ACHN (cell line): ENCODE measurements around the gene MCM7.
"Not testable (repeated sequence)": the region's sequence is repeated elsewhere in the genome, so short reads cannot be mapped to it uniquely, and the experiment has no call there.

Experiments used
- DNase-seq: peaks from one replicate; pipeline ENCODE4 v3.0.0-alpha.2; 2015
- in situ Hi-C: cut with HindIII; loops from 2 replicates; pipeline ENCODE4 v1.10.0; 2017; ENCODE audit warnings: low sequenced_read_pairs, low pct_ligation_motif_present, low pct_unique_long_range_greater_than_20kb

The MCM7 gene

DNA sequence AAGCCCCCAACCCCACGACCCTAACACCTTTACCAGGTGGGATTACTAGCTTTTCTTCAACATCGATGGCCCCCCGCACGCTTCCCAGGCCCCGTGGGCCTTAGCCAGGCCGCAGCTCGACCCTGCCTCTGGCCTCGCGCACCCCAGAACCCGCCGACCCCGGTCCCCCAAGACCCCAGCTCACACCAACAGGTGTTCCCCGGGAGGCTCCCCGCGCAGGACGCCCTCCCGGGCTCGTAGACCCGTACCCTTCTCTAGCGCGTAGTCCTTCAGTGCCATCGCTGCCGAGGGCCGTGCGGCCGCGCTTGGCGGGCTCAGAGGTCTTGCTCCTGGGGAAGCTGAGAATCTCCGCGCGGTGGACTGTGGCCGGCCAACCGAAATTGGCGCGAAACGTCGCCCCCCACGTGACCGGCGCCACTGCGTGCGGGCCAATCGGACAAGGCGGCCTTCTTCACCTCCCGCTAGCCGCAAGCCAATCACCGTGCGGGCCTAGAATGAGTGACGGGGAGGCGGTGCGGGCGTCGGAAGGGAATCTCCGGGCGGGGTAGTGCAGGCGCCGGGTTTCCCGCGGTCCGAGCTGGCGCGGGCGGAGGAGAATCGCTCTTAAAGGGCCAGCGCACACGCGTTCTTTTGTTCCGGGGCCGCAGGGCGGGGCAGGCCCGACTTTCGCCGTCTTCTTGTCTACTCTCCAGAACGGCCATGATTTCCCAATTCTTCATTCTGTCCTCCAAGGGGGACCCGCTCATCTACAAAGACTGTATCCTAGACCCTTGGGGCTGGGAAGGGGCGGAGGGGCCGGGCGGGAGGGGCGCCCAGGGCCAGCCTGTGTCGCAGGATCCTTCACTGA is at the start of gene MCM7, which contains the start of gene AP4M1:
Gene MCM7, minus strand, starts transcription at position 382 of the 847 bp plus-strand sequence. Its CDS starts 103 bp downstream, at position 279.
Gene AP4M1, plus strand, starts transcription at position 628 of the 847 bp plus-strand sequence. Its CDS starts 72 bp downstream, at position 700.
- peak; percentile 100 for DNase-seq
- in situ Hi-C loops = no loop called here

DNA sequence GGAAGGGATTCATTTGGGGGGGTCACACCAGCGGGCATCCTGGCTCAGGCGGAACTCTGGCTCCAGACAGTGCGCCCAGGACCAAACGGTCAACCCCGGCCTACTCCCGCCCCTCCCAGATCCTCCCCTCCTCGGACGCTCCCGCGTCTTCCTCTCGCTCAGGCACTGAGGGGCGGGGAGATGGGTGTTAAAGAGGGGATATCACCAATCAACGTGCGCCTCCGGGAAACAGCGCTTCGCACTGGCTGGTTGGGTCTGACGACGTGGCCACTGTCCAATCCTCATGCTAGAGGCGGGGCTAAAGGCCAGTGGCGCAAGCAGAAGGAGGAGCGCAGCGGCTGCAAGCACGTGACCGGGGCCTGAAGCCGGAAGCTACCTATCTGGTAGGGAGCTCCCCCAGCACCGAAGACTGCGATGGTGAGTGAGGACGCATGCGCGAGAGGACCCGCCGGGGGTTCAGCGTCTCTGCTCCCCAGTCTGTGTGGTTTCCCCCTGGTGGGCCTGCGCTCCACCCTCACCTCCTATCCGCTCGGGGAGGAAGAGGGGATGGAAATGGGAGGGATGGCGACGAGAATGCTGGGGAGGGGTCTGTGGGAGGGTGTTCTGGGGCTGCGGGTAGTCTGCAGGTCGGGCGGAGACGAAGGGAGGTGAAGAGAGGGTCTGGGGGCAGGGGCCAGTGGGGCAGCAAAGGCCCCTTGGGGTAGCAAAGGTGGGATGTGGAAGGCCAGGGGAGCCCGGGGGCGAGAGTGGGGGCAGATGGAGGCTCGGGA is 47.5 kb upstream of the MCM7 start, which contains the start of gene LAMTOR4:
Gene LAMTOR4, plus strand, starts transcription at position 360 of the 770 bp plus-strand sequence. Its CDS starts 55 bp downstream, at position 415.
- in situ Hi-C loops = no loop called here
- DNase-seq = peak; percentile 100

DNA sequence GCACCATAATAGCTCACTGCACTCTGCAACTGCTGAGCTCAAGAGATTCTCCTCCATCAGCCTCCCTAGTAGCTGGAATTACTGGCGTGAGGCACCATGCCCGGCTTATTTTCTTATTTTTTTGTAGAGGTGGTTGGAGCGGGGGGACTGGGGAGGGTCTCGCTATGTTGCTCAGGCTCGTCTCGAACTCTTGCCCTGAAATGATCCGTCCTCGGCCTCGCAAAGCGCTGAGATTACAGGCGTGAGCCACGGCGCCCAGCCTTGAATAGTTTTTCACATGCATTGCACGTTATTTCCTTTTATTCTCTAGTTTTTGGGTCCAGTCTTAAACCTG is 47.0 kb upstream of the MCM7 start:
- DNase-seq = no peak
- in situ Hi-C loops = no loop called here

DNA sequence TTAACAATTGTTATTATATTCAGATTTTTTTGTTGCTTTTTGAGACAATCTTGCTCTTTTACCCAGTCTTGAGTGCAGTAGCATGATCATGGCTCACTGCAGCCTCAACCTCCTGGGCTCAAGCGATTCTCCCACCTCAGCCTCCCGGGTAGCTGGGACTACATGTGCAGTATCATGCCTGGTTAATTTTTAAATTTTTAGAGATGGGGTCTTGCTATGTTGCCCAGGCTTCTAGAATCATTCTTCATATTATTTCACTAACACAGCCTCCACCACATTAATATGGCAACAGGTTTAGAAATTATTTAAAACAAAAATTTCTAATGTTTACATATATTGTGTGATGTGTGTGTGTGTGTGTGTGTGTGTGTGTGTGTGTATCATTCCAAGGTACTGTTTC is 46.1 kb upstream of the MCM7 start:
- DNase-seq = no peak
- in situ Hi-C loops = no loop called here

DNA sequence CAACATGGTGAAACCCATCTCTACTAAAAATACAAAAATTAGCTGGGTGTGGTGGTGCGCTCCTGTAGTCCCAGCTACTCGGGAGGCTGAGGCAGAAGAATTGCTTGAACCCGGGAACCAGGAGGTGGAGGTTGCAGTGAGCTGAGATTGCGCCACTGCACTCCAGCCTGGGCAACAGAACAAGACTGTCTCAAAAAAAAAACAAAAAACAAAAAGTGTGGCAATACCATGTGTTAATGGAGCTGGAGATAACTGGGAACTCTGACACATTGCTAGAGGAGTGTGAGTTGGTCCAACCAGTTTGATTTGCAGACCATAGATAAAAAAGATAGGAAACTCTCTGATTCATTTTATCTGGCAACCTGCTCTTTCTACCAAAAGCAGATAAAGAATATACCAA is 45.2 kb upstream of the MCM7 start:
- DNase-seq, in situ Hi-C loops: not testable (repeated sequence)

DNA sequence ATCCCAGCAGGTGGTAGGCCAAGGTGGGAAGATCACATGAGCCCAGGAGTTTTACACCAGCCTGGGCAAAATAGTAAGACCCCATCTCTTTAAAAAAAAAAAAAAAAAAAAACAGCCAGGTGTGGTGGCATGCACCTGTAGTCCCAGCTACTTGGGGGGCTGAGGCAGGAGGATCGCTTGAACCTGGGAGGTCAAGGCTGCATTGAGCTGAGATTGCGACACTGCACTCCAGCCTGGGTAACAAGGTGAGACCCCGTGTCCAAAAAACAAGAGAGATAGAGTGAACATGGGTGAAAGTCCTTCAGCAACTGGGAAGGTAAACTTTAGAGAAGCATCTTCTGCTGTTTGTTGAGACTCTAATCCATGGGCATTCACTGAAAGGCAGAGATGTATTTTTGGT is 41.3 kb upstream of the MCM7 start:
- no peak for DNase-seq
- in situ Hi-C loops = no loop called here

DNA sequence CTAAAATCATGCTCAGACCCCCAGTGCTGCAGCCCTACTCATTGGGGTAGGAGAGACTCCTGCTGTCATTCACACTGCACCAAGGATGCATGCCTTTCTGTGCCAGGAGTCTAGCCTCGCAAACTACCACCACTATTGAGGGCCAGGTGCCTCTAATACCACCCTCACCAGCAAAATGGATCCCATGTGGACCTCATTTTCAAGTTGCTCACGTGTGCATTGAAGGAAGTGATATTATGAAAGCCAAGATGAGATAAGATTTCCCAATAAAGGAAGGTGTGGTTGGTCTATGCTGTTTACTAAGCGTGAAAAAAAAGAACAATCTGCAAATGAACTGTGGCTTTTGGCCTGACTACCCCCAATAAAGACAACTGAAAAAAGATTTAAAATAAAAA is 40.4 kb upstream of the MCM7 start:
- DNase-seq = no peak
- in situ Hi-C loops = no loop called here

DNA sequence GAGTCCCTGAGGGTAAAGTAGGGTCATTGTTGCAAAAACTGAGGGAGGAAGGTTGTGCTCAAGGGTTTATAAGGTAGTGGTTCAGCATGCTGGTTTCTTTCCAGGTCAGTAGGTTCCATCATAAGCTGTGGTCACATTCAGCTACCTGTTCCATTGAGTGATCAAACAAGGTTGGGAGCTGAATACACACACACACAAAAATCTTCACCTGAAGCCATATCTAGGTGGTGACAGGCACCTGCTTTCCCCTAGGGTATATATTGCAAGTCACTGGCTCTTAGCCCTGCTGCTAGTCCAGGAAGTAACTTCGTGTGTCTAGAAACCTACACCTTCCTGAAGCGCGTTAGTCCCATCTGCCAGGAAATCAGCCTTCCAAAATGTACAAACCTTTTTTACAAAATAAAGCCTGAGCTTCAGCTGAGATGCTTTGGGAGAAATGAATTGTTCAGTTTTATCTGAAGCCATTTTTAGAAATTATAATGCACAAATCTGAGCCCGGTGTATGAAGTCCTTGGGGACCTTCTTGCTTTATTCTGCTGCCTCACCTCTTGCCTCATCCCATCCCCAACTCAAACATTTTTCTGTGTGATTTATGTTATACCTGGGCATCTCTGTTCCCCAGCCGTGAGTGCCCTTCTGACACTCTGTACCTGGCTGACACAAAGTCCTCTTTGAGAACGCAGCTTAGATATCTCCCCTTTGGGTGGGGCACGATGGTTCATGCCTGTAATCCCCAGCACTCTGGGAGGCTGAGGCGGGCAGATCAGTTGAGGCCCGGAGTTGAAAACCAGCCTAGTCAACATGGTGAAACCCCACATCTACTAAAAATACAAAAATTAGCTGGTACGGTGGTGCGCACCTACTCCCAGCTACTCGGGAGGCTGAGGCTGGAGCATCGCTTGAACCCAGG is 36.9 kb upstream of the MCM7 start:
- no peak for DNase-seq
- in situ Hi-C loops = no loop called here

DNA sequence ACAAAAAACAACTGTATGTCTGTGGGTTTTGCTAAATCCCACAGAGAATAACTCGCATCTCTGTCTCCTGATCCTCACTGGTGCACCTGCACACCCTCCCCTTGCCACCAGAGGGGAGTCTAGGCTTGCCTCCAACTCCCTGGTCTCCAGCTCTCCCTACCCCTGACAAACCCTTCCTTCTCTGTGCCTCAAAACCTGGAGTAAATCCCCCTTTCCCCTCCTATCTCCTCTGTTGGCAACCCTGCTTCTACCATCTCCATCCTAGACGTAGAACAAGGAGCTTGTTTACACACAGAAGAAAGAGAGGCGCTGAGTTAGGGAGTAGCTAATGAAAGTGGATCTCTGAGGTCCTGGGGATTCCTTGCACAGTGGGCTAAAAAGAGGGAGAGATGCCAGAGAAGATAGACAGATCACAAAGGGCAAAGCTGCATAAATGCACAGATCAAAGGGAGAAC is 31.5 kb upstream of the MCM7 start:
- peak; percentile 80 for DNase-seq
- in situ Hi-C loops = no loop called here

DNA sequence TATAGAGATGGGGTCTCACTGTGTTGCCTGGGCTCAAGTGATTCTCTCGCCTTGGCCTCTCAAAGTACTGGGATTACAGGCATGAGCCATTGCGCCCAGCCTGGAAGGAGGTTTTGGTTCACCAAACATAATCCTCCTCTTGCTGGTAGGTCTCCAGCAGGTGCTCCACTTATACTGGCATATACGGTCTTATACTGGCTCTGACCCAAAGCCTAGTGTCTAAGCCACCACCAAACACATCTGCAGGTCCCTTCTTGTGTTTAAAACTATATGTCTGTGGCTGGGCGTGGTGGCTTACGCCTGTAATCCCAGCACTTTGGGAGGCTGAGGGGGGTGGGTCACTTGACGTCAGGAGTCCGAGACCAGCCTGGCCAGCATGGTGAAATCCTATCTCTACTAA is 30.9 kb upstream of the MCM7 start:
- in situ Hi-C loops = no loop called here
- no peak for DNase-seq

DNA sequence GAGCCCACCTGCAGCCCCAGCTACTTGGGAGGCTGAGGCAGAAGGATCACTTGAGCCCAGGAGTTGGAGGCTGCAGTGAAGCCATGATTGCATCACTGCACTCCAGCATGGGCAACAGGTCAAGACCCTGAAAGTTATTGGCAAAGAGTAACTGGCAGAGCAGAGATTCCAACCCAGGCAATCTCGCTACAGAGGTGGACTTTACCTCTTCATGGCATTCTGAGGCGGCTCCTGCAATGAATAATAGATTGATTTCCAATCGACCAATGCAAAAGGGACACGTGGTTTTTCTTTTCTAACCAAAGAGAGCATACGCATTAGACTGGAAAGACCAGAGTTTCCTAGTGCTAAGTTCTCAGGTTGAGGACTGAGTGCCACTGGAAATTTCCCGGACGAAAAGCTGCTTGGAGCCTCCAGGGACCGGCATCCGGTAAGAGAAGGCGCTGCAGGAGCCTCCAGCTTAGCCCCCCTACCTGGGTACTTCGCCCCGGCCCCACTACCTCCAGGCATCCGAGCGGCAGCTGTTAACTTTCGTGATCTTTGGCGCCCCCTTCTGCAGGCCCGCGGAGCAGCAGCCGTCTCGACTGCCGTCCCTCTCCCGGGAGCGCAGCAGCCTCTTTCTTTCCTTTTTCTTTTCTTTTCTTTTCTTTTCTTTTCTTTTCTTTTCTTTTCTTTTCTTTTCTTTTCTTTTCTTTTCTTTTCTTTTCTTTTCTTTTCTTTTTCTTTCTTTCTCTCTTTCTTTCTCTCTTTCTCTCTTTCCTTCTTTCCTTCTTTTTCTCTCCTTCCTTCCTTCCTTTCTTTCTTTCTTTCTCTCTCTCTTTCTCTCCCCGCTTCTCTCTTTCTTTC is 29.6 kb upstream of the MCM7 start:
- peak; percentile 76 for DNase-seq
- in situ Hi-C loops = no loop called here

DNA sequence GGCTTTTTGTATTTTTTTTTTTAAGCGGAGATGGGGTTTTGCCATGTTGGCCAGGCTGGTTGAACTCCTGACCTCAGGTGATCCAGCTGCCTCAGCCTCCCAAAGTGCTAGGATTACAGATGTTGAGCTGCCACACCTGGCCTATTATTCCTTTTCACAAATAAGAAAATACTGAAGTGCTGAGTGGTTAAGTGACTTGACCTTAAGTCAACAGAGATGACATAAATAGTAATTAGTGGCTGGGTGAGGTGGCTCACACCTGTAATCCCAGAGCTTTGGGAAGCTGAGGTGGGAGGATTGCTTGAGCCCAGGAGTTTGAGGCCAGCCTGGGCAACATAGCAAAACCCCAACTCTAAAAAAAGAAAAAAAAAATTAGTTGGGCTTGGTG is 29.0 kb upstream of the MCM7 start:
- DNase-seq, in situ Hi-C loops: not testable (repeated sequence)

DNA sequence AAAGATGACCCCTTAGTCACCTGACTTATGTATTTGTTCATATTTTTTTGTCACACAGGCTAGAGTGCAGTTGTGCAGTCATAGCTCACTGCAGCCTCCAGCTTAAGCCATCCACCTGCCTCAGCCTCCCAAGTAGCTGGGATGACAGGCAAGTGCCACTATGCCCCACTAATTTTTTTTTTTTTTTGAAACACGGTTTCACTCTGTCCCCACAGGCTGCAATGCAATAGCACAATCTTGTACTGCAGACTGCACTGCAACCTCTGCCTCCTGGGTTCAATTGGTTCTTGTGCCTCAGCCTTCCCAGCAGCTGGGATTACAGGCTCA is 27.4 kb upstream of the MCM7 start:
- in situ Hi-C loops = no loop called here
- DNase-seq = no peak

DNA sequence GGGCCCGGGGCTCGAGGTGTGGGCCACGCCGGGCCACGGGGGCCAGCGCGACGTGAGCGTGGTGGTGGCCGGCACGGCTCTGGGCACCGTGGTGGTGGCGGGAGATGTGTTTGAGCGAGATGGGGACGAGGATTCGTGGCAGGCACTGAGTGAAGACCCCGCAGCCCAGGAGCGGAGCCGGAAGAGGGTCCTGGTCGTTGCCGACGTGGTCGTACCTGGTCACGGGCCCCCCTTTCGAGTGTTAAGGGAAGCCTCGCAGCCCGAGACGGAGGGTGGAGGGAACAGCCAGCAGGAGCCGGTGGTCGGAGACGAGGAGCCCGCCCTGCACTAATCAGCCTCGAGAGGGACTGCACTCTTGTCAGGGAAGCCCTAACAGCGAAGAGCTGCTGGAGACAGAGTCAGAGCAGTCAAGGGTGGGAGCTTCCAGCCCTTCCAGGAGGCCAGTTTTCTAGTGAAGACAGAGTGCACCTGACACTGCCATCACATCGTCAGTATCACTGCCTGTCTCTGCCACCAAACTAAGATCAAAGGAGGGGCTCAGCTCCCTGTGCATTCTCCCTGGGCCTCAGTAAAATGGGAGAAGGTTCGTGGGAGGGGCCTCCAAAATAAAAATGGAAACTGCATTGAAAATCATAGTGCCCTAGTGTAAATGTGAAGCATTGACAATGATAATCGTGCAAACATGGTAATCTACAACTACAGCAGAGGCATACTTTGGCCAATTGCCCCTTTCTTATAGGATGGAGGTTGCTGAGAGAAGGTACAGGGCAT is 26.9 kb upstream of the MCM7 start:
- DNase-seq = peak; percentile 45
- in situ Hi-C loops = no loop called here

DNA sequence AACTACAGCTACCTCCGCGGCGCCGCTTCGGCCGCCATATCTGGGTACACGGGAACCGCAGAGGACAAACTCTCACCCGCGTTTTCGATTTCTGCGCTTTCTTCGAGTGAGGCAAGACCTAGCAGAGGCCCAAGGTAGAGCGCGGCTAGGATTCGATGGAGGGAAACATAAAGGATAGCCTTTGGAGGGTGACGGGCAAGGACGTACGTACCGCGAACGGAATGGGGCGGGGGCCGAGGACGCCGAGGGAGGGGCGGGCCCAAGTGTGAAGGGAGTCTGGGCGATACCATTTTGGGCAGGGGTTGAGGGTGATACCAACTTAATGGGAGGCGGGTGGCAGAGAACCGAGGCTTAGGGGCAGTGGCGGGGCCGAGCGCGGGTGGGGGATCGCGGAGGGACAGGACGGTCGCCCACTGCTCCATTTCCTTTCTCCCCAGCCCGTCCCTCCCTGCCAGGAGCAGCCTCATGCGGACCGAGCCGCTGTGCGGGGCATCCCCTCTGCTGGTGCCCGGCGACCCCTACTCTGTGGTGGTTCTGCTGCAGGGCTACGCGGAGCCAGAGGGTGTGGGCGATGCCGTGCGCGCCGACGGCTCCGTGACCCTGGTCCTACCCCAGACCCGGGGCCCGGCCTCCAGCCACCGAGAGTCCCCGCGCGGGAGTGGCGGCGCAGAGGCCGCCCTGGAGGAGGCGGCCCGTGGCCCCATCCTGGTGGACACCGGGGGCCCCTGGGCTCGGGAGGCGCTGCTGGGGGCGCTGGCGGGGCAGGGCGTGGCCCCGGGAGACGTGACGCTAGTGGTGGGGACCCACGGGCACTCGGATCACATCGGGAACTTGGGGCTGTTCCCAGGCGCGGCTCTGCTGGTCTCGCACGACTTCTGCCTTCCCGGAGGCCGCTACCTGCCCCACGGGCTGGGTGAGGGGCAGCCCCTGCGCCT is 26.0 kb upstream of the MCM7 start, which contains the start of gene MBLAC1:
Gene MBLAC1, plus strand, starts transcription at position 37 of the 935 bp plus-strand sequence. Its CDS starts 429 bp downstream, at position 466.
- in situ Hi-C loops = no loop called here
- peak; percentile 95 for DNase-seq

DNA sequence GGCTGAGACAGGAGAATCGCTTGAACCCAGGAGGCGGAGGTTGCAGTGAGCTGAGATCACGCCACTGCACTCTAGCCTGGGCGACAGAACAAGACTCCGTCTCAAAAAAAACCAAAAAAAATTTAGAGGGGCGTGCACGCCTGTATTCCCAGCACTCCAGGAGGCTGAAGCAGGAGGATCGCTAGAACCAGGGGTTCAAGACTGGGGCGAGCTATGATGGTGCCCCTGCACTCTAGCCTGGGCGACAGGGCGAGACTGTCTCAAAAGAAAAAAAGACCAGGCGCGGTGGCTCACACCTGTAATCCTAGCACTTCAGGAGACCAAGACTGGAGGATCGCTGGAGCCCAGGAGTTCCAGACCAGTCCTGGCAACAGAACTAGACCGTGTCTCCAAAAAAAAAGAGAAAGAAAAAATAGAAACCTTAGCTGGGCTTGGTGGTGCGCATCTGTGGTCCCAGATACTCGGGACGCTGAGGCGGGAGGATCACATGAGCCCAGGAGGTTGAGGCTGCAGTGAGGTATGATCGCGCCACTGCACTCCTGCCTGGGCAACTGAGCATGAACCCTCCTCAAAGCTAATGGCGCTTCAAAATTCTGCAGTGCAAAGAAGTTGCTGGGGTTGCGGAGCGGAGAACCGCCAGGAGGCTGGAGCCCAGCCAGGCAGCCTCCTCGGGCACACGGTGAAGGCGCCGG is 25.2 kb upstream of the MCM7 start:
- in situ Hi-C loops = no loop called here
- DNase-seq = no peak
